Measurements from ENCODE around the gene LAMB3.

The LAMB3 gene

GRCh38 chr1:209617047-209617673, 35.1 kb downstream of the LAMB3 start:
- no peak for DNase-seq

DNA sequence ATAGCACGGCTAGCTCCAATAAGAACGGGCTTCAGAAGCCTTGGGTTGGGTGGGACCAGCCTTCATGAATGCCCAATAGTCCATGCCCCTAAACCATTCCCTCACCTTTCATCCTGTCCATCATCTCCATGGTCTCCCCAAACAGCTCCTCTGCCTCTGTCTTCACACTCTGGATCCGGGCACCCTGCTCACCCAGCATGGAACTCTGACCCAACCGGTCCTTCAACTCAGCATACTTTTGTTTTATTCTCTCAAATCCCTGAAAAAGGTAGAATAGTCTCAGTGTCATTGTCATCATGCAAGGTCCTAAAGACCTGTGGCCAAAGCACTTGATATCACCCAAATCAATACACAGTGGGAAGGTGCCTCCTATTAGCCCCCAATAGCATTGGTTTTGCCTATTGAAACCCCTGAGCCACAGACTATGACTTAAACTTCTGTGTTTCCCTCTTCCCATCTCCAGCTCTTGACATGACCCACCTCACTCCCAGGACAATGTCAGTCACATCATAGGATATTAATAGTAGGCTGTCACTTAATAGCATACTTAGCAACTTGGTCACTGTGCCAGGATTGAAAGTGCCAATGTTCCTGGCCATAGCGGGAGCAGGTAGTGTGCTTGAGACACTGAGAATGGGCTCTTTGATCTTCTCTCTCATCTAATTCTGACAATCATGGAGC, 35.7 kb downstream of the LAMB3 start:
- DNase-seq = no peak

GRCh38 chr1:209614906-209615305, 37.3 kb downstream of the LAMB3 start:
- DNase-seq = no peak

- DNase-seq = no peak
Measured at GRCh38 chr1:209614151-209614420, 38.1 kb downstream of the LAMB3 start.

DNA sequence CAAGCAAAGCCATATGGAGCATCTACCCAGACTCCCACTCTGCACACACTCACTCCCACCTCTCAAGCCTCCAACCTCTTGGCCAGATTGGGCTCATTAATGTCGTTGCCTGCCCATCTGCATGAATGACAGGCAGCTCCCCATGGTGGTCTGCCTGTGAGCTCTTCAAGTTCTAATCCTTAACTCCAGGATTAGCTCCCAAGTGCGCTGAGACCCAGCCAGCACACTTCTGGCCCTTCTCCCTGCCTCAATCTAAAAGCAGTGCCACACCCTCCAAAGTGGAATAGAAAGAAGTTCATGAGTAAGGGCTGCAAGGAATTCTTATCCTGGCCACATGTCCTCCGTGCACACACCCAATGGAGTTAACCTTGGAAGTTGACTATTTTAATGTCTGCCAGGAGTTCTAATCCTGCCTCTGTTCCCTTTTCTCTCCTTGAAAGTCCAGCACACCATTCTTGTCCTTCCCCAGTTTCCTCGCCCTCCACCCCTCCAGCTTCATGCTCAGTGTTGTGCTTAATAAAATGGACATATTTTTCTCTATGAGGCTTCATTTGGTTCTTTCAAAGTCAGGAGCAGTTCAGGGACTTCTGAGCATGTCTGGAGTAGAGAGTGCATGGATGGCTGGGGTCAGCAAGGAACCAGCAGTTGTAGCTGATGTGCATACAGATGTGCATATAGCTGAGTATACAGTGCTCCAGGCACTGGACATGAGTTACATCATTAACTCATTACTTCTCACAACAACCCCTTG, 38.6 kb downstream of the LAMB3 start:
- peak; percentile 97 for DNase-seq

DNA sequence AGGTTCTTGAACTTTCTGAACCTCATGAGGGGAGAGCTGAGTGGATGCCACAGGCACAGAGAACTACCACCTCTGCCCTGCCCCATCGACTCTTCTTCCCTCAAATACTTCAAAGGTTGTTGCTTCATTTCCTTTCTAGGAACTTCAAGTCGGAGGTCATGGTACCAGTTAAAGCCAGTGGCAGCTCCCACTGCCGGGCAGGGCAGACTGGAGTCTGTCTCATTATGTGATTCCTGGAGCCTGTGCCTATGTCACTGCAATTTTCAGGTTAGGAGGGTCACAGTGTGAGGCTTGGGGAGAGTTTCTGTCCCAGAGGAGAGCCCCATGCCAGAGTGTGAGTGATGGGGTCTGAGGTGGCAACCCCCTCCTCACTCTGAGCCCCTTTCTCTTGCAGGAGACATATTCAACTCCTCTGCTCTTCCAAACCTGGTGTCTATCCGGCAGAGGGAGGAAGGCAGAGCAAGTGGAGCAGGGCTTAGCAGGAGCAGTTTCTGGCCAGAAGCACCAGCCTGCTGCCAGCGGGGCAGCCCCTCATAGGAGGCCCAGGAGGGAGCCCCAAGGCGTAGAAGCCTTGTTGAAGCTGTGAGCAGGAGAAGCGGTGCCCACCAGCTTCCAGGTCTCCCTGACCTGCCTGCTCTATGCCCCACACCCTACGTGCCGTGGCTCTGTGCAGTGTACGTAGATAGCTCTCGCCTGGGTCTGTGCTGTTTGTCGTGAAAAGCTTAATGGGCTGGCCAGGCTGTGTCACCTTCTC, 39.4 kb downstream of the LAMB3 start:
- DNase-seq = no peak

GRCh38 chr1:209611771-209612570, 40.3 kb downstream of the LAMB3 start:
- DNase-seq = no peak

DNA sequence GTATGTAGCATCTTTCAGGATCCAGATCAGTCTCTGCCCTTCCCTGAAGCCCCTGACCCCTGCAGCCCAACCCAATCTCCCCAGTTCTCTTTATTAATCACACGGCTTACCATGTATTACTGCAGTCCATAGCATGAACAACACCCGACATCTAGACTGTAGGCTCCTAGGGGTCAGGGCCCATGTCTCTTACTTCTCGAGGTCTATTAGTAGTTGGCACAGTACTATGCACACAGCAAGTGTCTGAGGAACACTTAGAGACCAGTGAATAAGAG, 41.7 kb downstream of the LAMB3 start:
- no peak for DNase-seq

- no peak for DNase-seq
Measured at GRCh38 chr1:209609791-209610630, 42.2 kb downstream of the LAMB3 start.

DNA sequence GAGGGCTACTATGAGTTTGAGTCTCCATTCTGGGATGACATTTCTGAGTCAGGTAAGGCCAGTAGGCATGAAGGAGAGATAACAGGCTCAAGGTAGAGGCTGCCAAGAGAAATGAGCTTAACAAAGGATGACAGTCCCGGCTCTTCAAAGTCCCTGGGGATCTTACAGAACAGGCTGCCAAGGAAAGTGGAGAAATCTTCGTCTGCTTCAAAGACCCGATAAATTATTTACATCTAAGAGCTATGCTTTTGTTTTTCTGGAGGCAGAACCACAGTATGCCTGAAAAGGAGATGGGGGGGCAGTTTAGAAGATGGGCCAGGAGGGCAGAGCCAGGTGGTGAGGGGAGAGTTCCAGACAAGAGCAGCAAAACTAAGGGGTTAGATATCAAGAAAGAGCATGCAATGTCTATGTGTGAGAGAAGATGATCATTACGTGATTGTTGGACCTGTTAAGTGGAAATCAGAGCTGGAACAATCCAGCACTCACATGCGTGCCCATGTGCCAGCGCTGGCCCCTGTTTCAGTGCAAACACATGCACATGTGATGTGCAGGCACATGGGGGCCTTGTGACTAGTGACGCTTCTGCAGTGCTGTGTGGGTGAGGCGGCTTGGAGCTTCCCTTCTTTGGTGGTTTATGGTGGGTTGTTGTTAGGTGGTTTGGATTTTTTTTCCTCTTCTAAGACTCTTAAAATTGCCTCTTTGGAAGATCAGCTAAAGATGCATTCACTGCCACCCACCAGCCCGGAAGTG, 43.0 kb downstream of the LAMB3 start:
- peak; percentile 86 for DNase-seq

DNA sequence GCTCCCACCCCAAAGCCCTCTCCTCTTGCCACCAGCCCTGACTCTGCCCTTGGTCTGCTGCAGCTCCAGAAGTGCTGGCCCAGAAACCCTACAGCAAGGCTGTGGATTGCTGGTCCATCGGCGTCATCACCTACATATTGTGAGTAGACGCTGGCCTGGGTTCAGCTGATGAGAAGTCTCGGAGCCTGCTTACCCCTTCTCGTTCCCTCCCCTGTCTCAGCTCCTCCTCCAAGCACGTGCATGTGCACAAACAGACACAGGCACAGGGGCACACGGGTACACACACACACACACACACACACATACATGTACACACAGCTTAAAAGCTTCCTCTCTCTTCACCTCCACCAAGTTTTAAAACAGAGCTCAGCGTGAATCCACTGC, 44.4 kb downstream of the LAMB3 start:
- DNase-seq = no peak

- DNase-seq = no peak
Measured at GRCh38 chr1:209607102-209607794, 45.0 kb downstream of the LAMB3 start.

GRCh38 chr1:209603877-209604276, 48.3 kb downstream of the LAMB3 start:
- peak; percentile 97 for DNase-seq

GRCh38 chr1:209601809-209602657, 50.2 kb downstream of the LAMB3 start:
- peak; percentile 81 for DNase-seq

- no peak for DNase-seq
Measured at GRCh38 chr1:209600541-209600940, 51.7 kb downstream of the LAMB3 start.

DNA sequence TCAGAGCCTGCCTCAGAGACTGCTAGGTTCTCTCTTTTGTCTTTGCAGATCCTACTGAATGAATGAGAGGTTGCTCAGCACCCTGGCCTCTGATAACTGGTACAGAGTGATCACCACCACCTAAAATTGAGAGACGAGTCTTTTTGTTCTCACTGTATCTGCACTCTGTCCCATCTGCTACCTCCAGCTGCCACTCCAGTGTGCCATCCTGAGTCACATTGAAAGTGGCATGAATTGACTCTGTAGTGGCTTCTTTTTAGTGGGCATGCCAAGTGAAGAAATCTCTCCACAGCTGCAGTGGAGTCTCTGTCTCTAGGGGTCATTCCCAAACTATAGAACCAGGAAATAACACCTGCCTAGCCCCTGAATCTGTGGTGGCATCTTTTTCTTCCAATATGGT, 54.0 kb downstream of the LAMB3 start:
- DNase-seq = no peak

DNA sequence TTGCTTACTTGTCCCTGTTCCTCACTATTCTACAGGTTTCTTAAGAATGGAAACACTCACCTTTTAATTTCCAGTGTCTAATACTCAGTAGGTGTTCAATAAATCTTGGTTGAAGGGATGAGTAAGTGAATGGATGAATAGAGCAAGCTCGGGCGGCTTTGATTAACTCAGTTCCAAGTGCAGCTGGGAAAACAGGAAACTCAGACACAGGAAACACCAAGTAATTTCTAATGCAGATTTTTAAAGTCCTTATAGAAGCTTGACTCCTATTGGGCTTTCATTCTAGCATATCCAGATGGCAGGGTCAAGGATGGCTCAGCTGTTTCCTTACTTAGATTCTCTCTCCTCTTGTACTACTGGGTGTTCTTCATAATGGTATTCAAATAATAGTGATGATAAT, 54.7 kb downstream of the LAMB3 start:
- no peak for DNase-seq

GRCh38 chr1:209595599-209596285, 56.5 kb downstream of the LAMB3 start:
- DNase-seq = no peak

GRCh38 chr1:209595028-209595427, 57.2 kb downstream of the LAMB3 start:
- no peak for DNase-seq

Measured in NCI-H82 (cell line).